Measurements from ENCODE around the gene ARRDC1.
"Not testable (repeated sequence)": the region's sequence is repeated elsewhere in the genome, so short reads cannot be mapped to it uniquely, and the experiment has no call there.

ARRDC1 gene

DNA sequence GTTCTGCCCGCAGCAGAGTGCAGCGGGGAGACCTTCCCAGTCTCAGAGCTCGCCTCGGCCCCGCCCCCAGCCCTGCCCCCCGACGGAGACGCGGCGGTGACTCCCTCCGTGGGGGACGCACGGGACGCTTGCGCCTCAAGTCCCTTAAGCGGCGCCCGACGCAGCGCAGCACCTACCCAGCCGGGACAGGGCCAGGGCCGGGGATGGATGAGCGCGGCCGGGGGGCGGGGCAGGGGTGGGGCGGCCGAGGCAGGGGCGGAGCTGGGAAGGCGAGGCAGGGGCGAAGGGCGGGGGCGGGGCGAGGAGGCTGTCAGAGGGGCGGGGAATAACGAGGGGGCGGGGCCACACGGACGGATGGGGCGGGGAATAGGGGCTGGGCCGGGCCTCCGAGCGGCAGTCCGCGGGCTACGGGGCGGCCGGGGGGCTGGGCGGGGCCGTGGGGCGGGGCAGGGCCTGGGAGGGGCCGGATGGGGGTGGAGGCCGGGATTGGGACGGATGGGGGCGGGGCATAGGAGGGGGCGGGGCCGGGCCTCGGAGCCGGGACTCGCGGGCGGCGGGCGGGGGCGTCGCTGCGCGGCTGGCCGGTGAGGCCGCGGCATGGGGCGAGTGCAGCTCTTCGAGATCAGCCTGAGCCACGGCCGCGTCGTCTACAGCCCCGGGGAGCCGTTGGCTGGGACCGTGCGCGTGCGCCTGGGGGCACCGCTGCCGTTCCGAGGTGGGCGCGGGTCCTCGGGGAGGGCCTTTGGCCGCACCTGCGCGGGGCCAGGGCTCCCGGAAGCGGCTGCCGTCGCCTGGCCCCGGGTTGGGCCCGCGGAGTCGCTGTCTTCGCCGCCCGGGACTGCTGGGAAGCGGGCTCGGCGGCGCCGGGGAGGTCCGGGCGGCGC, at the start of gene ARRDC1:
ARRDC1 (plus strand) TSS at position 566 of the 884 bp plus-strand sequence; CDS start at position 598, 32 bp downstream.
- peak; percentile 68 for DNase-seq (ENCODE audit: low read depth, low spot score)

GRCh38 chr9:137556069-137556838, 49.2 kb upstream of the ARRDC1 start:
- no peak for DNase-seq (ENCODE audit: low read depth, low spot score)

- no peak for DNase-seq (ENCODE audit: low read depth, low spot score)
These were observed 47.4 kb upstream of the ARRDC1 start for GRCh38 chr9:137558127-137558526.

DNA sequence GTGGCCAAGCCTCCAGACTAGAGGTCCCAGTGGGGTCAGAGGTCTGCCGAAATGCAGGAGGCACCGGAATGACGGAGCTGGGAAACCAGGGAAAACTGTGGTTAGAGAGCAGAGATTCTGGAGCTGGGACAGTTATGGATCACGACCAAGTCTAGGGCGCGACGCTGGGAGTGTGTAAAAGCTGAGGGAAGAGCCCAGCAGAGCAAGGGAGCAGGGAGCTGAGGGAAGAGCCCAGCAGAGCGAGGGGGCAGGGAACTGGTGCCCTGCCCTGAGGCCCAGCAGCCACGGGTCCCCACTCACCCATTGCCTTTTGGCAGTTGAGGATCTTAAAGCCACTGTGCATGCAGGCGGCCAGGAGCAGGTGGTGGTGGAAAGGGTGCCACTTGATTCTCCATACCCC, 41.4 kb upstream of the ARRDC1 start:
- no peak for DNase-seq (ENCODE audit: low read depth, low spot score)

DNA sequence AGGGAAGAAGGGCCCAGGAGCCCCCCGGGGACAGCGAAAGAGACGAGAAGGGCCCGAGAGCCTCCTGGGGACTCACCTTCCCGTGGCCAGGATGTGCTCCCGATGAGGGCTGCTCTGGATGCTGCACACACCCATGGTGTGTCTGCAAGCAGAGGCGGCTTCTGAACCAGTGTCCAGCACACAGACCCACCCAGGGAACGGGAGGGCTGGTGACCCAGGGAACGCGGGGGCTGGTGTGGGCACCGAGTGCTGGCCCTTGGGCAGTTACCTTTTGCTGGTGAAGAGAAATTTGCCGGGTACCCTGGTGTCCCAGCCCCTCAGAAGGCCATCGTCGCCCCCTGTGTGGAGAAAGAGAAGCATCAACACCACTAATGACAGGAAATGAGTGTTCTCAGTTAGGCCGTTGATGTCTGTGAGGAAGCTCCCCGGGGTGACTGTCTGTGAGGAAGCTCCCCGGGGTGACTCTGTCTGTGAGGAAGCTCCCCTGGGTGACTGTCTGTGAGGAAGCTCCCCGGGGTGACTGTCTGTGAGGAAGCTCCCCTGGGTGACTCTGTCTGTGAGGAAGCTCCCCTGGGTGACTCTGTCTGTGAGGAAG, 40.6 kb upstream of the ARRDC1 start:
- DNase-seq (ENCODE audit: low read depth, low spot score) = no peak

DNA sequence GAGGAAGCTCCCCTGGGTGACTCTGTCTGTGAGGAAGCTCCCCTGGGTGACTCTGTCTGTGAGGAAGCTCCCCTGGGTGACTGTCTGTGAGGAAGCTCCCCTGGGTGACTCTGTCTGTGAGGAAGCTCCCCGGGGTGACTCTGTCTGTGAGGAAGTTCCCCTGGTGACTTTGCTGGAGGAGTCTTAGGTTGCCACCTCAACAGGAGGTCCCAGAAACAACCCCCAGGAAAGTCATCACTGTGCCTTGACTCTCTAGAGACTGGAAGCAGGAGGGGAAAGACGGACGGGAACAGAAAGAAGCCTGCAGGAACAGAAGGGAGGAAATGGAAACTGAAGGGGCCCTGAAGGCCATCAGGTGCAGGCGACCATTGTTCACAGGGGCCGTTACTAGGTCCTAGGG, 37.0 kb upstream of the ARRDC1 start:
- DNase-seq (ENCODE audit: low read depth, low spot score) = not testable (repeated sequence)

DNA sequence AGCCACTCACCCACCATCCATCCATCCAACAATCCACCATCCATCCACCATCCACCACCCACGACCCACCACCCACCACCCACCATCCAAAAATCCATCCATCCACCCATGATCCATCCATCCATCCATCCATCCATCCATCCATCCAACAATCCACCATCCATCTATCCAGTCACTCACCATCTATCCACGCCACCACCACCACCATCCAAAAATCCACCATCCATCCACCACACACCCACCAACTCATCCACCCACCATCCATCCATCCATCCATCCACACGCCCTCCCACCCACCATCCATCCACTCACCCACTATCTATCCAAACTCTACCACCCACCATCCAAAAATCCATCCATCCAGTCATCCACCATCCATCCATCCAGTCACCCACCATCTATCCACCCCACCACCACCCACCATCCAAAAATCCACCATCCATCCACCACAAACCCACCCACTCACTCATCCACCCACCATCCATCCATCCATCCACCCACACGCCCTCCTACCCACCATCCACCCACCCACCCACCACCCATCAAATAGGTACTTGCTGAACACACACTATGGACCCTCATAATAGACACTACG, 35.8 kb upstream of the ARRDC1 start:
- DNase-seq (ENCODE audit: low read depth, low spot score) = no peak

- no peak for DNase-seq (ENCODE audit: low read depth, low spot score)
These were observed 34.9 kb upstream of the ARRDC1 start for GRCh38 chr9:137570566-137570965.

DNA sequence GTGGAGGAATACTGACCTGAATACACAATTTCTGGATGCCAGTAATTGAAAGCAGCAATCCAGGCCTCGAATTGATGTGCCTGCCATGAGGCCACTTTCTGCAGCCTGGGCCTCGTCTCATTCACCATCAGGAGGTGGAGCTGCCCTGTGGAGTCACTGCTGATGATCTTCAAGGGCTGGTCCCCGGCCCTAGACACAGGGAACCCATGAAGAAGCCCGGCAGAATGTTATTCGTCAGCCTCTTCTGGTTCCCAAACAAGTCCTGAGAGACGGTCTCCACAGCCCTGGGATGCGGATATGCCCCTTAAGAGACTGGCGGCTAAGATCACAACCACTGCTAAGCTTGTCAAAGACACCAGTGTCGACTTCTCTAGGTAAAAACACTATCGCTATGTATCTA, 31.3 kb upstream of the ARRDC1 start:
- DNase-seq (ENCODE audit: low read depth, low spot score) = no peak

GRCh38 chr9:137575364-137575715, 30.1 kb upstream of the ARRDC1 start:
- no peak for DNase-seq (ENCODE audit: low read depth, low spot score)

DNA sequence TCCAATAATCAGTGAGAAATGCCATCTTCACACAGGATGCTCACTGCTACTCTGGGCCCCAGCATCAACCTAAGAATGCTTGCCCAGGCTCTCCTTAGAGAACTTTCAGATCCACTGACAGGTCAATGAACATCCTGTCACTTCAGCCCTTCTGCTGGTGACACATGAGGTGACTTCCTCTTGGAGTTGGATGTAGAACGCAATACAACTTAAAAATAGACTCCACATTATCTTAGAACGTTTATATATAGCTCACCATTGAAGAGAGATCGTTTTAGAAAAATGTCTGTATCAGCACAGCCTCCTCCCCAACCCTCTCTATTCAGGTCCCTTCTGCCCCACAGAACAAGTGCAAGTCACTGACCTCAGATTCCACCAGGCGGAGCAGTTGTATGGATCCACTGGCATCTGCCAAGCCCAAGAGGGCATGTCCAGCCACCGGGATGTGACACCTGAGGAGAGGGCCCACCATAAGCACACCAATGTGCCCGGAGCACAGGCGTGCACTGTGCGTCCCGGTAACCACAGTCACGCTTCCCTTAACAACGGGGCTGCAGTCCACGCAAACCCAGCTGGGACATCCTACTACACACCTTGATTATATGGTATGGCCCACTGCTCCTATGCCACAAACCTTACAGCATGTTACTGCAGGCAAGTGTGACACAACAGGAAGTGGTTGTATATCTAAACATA, 29.6 kb upstream of the ARRDC1 start:
- no peak for DNase-seq (ENCODE audit: low read depth, low spot score)

GRCh38 chr9:137578518-137579258, 26.8 kb upstream of the ARRDC1 start, which contains the start of gene DPH7:
Gene DPH7 (minus strand): TSS chr9:137578925. CDS start chr9:137578777, 148 bp downstream.
- DNase-seq (ENCODE audit: low read depth, low spot score) = peak; percentile 94

DNA sequence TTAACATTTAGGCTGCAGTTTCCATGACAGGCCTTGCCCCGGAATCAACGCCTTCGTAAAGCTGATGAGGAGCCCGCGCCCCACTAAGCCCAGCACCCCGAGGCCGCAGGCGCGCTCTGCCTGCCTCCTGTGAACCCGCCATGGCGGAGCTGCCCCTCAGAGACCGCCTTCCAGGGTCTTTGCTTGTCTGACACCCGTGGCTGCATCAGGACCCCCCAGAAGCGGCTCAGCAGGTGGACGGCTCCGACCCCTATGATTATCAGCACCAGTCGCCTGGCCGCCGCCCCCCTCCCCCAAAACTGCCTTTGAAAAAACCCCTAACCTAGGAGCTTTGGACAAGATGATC, 26.3 kb upstream of the ARRDC1 start:
- DNase-seq (ENCODE audit: low read depth, low spot score) = no peak

DNA sequence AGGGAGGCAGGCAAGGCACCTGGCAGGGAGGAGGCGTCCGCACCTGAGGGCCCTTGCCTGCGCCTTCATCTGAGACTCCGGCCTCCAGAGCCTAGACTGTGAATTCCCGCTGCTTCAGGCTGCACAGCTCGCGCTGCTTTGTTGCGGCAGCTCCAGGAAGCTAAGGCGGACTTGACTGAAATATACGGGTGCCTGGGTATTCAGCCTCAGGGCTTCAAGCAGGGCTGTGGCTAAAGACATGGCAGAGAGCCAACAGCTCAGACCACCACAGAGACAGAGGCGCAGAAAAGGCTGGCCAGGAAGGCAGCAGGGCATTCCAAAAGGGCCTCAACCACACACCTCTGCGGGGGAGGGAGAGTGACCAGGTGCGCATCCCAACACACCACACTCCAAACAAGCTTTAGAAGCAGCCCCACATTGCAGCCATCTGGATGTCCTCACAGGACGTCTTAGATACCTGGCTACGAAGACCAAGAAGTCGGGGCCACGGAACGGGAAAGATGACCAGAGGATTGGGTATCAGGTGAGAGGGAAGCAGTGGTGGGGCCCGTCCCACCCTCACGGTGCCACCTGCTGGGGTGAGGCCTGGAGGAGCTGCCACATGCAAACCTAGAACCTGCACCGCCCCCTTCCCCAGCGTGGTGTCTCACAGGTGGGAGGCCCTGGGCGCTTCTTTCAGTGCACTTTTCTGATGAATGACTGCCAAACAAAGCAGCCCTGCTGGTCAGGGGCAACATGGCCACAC, 25.1 kb upstream of the ARRDC1 start:
- peak; percentile 23 for DNase-seq (ENCODE audit: low read depth, low spot score)

DNA sequence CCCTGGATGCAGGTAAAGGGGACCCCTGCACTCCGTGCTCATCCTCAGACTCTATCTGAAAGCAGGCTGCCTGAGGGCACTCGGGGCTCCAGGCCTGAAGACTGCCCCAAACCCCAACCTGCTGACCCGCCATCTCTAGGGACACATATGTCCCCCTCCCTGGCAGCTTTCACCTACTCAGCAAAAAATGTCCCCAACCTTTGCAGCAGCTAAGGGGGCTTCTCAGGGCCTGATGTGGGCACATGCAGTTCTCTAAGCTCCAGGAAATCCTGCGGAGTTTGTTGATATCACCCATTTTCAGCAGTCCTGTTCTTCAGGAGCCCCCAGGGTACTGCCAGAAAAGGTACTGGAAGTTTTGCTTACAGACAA, 24.5 kb upstream of the ARRDC1 start:
- DNase-seq (ENCODE audit: low read depth, low spot score) = no peak

- DNase-seq (ENCODE audit: low read depth, low spot score) = peak; percentile 8
These were observed 23.9 kb upstream of the ARRDC1 start for GRCh38 chr9:137581361-137582285.

DNA sequence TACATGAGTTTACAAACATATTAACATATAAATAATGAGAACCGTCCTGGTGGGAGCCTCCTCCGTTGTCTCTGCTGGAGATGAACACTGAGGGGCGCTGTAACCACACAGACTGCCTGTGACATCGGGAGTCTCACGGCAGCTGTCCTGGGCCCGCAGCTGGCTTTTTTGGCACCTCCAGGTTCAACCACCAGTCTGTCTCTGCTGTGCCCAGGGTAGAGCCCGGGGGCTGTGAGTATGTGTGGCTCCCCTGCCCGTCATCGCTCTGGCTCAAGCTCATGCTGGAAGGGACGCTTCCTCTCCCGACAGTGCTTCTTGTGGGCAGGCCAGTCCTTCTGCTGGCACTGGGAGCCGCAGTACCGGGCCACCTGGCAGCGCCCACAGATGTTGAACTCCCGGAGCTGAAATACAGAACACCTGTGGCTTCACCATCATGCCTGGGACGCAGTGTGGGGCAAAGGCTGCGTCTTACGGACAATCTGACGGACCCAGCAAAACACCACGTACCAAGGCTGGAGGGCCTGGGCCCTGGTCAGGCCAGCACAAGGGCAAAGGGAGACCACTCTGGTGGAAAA, 23.1 kb upstream of the ARRDC1 start:
- DNase-seq (ENCODE audit: low read depth, low spot score) = no peak

DNA sequence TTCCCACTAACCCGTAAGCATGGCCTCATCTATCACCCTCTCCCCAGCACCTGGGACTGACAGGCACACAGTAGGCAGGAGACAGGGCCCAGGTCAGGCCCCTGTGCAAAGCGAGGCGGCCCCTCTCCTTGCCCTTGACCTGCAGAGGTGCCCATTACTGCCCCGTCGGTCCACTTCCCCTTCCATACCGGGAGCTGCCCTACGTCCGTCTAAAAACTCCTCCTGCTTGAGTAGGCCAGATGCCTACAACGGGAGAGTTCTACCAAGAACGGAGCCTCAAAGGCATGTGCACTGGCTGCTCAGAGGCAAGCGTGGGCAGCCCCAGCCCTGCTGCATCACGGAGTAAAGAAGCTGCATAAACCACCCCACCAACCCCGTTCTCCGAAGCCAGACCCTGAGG, 22.1 kb upstream of the ARRDC1 start:
- DNase-seq (ENCODE audit: low read depth, low spot score) = no peak

DNA sequence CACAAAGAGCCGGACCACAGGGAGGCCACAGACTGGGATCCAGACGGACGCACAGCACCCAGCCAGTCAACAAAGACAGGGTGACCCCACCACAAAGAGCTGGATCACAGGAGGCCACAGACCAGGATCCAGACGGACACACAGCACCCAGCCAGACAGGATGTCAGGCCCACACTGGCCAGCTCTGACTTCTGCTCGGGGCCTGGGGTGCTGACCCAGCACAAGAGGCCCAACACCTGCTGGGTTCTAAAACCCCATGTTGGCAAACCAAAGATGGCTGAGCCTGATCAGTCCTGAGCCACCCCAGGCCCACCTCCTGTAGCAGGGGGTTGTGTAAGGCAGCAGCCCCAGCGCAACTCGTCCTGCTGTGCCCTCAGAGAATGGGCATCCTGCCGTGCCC, 21.5 kb upstream of the ARRDC1 start:
- no peak for DNase-seq (ENCODE audit: low read depth, low spot score)

Data from ELF-1 (cell line).